ENCODE results near the gene IRF4.

The IRF4 gene

DNA sequence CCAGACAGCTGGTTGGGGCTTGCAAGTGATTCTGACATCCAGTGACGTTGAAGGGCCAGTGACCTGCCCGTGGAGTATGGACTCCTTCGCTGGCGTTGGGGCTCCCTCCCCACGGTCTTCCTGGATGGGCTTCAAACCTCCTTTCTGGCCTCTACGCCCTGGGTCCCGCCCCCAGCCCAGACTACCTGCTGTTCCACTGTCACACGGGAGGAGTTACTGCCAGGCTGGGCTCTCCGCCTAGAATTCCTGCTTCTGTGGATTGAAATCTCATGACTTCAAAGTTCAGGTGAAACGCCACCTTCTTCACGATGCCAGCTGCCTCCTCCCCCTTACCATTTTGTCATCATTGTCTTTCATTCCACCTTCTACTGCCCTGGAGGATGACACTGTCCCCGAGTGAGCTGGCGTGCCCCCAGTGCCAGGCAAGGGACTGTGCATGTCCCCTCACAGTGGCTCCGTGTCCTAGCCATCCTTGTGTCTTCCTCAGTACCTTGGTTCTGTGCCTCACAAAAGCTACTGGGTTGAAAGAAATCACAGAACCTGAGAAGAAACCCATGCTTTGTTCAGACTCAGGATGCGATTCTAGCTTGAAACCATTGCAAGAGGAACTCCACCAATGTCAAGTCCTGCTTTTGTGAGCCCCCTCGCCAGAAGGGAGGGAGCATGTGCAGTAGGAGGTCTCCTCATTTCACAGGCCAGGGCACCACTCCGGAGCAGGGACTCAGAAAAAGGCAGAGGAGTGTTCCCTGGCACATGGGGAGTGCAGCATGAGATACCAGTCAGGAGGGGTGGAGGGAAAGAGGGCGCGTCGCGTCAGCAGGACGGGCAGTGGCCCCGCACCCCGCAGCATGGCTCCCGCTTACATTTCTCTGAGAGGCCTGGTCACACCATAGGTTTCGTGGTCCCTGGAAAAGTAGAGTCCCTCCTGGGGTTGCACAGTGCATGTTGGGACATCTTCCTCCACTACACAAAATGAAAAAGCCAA lies 11.0 kb upstream of the IRF4 start:
- TF ChIP-seq GLIS3 (CRISPR knock-in tag; IDR thresholded peaks at IDR 0.05) (no peak), PPARA (CRISPR knock-in tag; IDR thresholded peaks at IDR 0.05; ENCODE audit: borderline replicate concordance) (no peak), RARB (CRISPR knock-in tag; IDR thresholded peaks at IDR 0.05) (no peak), SNAI2 (CRISPR knock-in tag; IDR thresholded peaks at IDR 0.05) (no peak), ESRRG (CRISPR knock-in tag; IDR thresholded peaks at IDR 0.05) (no peak)
- TF ChIP-seq, protein P1, sequence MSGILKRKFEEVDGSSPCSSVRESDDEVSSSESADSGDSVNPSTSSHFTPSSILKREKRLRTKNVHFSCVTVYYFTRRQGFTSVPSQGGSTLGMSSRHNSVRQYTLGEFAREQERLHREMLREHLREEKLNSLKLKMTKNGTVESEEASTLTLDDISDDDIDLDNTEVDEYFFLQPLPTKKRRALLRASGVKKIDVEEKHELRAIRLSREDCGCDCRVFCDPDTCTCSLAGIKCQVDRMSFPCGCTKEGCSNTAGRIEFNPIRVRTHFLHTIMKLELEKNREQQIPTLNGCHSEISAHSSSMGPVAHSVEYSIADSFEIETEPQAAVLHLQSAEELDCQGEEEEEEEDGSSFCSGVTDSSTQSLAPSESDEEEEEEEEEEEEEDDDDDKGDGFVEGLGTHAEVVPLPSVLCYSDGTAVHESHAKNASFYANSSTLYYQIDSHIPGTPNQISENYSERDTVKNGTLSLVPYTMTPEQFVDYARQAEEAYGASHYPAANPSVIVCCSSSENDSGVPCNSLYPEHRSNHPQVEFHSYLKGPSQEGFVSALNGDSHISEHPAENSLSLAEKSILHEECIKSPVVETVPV (CRISPR knock-in tag; IDR thresholded peaks at IDR 0.05): no peak
- TF ChIP-seq, protein P2, sequence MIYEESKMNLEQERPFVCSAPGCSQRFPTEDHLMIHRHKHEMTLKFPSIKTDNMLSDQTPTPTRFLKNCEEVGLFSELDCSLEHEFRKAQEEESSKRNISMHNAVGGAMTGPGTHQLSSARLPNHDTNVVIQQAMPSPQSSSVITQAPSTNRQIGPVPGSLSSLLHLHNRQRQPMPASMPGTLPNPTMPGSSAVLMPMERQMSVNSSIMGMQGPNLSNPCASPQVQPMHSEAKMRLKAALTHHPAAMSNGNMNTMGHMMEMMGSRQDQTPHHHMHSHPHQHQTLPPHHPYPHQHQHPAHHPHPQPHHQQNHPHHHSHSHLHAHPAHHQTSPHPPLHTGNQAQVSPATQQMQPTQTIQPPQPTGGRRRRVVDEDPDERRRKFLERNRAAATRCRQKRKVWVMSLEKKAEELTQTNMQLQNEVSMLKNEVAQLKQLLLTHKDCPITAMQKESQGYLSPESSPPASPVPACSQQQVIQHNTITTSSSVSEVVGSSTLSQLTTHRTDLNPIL (CRISPR knock-in tag; IDR thresholded peaks at IDR 0.05; ENCODE audit: low read depth): no peak
- ATAC-seq: no peak

DNA sequence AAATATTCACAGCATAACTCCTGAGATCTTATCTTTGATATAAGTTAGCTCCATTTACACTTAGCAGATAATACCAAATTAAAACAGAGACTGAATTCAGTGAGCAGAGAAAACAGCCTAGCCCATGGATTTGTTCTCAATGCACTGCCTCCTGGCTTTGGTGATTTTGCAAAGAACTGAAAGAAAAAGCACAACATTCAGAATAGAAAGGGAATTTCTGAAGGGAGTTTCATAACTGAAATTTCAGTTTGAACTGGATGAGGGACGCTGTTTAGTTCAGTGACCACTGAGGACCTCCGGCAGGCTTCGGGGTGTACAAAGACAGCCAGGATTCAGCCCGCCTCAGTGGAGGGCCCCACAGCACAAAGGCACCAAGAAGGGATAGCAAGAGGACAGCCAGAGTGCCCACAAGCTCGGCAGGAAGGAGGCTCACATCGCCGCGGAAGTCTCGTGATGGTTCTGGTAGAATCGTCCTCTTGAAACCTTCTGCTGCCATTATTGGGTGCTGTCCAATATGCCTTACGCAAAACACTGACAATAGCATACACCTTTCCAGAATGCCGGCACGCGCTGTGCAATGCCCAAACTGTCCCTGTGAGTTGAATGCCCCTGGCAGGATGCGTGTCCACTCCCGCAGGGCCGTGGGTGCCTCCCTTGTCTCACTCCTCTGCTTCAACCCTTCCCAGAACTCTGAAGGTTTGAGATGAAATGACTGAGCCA lies 9.7 kb upstream of the IRF4 start:
- ATAC-seq: no peak
- no peak for TF ChIP-seq ZNF70 (CRISPR knock-in tag; IDR thresholded peaks at IDR 0.05)
- TF ChIP-seq, protein P1 (CRISPR knock-in tag; IDR thresholded peaks at IDR 0.05): no peak
- no peak for TF ChIP-seq ZNF565 (CRISPR knock-in tag; conservative IDR thresholded peaks at IDR 0.05; ENCODE audit: low read depth)
- no peak for TF ChIP-seq ARNTL (CRISPR knock-in tag; IDR thresholded peaks at IDR 0.05; ENCODE audit: borderline replicate concordance, low read depth)
- TF ChIP-seq BACH2 (CRISPR knock-in tag; IDR thresholded peaks at IDR 0.05; ENCODE audit: borderline replicate concordance): no peak
- TF ChIP-seq, protein P3, sequence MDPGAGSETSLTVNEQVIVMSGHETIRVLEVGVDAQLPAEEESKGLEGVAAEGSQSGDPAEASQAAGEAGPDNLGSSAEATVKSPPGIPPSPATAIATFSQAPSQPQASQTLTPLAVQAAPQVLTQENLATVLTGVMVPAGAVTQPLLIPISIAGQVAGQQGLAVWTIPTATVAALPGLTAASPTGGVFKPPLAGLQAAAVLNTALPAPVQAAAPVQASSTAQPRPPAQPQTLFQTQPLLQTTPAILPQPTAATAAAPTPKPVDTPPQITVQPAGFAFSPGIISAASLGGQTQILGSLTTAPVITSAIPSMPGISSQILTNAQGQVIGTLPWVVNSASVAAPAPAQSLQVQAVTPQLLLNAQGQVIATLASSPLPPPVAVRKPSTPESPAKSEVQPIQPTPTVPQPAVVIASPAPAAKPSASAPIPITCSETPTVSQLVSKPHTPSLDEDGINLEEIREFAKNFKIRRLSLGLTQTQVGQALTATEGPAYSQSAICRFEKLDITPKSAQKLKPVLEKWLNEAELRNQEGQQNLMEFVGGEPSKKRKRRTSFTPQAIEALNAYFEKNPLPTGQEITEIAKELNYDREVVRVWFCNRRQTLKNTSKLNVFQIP (CRISPR knock-in tag; IDR thresholded peaks at IDR 0.05; ENCODE audit: borderline replicate concordance, low read depth): no peak
- no peak for TF ChIP-seq ZFP3 (CRISPR knock-in tag; IDR thresholded peaks at IDR 0.05)
- TF ChIP-seq SNAI2 (CRISPR knock-in tag; IDR thresholded peaks at IDR 0.05): no peak
- TF ChIP-seq, protein P4, sequence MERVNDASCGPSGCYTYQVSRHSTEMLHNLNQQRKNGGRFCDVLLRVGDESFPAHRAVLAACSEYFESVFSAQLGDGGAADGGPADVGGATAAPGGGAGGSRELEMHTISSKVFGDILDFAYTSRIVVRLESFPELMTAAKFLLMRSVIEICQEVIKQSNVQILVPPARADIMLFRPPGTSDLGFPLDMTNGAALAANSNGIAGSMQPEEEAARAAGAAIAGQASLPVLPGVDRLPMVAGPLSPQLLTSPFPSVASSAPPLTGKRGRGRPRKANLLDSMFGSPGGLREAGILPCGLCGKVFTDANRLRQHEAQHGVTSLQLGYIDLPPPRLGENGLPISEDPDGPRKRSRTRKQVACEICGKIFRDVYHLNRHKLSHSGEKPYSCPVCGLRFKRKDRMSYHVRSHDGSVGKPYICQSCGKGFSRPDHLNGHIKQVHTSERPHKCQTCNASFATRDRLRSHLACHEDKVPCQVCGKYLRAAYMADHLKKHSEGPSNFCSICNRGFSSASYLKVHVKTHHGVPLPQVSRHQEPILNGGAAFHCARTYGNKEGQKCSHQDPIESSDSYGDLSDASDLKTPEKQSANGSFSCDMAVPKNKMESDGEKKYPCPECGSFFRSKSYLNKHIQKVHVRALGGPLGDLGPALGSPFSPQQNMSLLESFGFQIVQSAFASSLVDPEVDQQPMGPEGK (CRISPR knock-in tag; IDR thresholded peaks at IDR 0.05; ENCODE audit: borderline replicate concordance): no peak
- TF ChIP-seq ZFP30 (CRISPR knock-in tag; IDR thresholded peaks at IDR 0.05): no peak
- no peak for TF ChIP-seq ISL1 (CRISPR knock-in tag; IDR thresholded peaks at IDR 0.05)
- TF ChIP-seq, protein P5, sequence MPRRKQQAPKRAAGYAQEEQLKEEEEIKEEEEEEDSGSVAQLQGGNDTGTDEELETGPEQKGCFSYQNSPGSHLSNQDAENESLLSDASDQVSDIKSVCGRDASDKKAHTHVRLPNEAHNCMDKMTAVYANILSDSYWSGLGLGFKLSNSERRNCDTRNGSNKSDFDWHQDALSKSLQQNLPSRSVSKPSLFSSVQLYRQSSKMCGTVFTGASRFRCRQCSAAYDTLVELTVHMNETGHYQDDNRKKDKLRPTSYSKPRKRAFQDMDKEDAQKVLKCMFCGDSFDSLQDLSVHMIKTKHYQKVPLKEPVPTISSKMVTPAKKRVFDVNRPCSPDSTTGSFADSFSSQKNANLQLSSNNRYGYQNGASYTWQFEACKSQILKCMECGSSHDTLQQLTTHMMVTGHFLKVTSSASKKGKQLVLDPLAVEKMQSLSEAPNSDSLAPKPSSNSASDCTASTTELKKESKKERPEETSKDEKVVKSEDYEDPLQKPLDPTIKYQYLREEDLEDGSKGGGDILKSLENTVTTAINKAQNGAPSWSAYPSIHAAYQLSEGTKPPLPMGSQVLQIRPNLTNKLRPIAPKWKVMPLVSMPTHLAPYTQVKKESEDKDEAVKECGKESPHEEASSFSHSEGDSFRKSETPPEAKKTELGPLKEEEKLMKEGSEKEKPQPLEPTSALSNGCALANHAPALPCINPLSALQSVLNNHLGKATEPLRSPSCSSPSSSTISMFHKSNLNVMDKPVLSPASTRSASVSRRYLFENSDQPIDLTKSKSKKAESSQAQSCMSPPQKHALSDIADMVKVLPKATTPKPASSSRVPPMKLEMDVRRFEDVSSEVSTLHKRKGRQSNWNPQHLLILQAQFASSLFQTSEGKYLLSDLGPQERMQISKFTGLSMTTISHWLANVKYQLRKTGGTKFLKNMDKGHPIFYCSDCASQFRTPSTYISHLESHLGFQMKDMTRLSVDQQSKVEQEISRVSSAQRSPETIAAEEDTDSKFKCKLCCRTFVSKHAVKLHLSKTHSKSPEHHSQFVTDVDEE (CRISPR knock-in tag; IDR thresholded peaks at IDR 0.05): no peak
- no peak for TF ChIP-seq CSDC2 (CRISPR knock-in tag; IDR thresholded peaks at IDR 0.05)
- TF ChIP-seq ESRRG (CRISPR knock-in tag; IDR thresholded peaks at IDR 0.05): no peak
- no peak for TF ChIP-seq GLIS3 (CRISPR knock-in tag; IDR thresholded peaks at IDR 0.05)
- TF ChIP-seq, protein P2 (CRISPR knock-in tag; IDR thresholded peaks at IDR 0.05; ENCODE audit: low read depth): no peak
- no peak for TF ChIP-seq ZNF8 (CRISPR knock-in tag; IDR thresholded peaks at IDR 0.05)
- no peak for TF ChIP-seq ZC3H10 (CRISPR knock-in tag; IDR thresholded peaks at IDR 0.05)
- TF ChIP-seq RARB (CRISPR knock-in tag; IDR thresholded peaks at IDR 0.05): no peak
- no peak for TF ChIP-seq OSR1 (CRISPR knock-in tag; IDR thresholded peaks at IDR 0.05)

Measured in SK-N-SH treated with all-trans-retinoic acid at 6 μM for 48 hours (cell line).